Central memory CD8-positive, alpha-beta T cell (primary cell): ENCODE measurements around the gene OR56B4.

ENCODE experiments used
- ATAC-seq: fragments of 150-1000 bp; cut with Tn5 transposase; replicated peaks from 2 replicates; pipeline ENCODE4 v1.10.0; 2022; ENCODE audit warnings: mild to moderate bottlenecking, moderate FRiP score, moderate number of reproducible peaks; ENCODE audit not compliant: poor library complexity, severe bottlenecking; ENCODE audit errors: extremely low read depth
- DNase-seq, 2 donors: peaks; one replicate each; pipeline ENCODE4 v3.0.0; 2021; ENCODE audit warnings: low spot score in 2 of 2
- H3K27ac Mint-ChIP-seq: one replicate; pipeline ENCODE4 v1.8.0; 2022; ENCODE audit warnings: low read depth, mild to moderate bottlenecking, moderate library complexity, mixed read lengths
- H3K27me3 Mint-ChIP-seq: one replicate; pipeline ENCODE4 v1.8.0; 2022; ENCODE audit warnings: mixed read lengths
- H3K36me3 Mint-ChIP-seq: one replicate; pipeline ENCODE4 v1.8.0; 2022; ENCODE audit warnings: mild to moderate bottlenecking, moderate library complexity, mixed read lengths; ENCODE audit not compliant: insufficient read depth
- H3K4me1 Mint-ChIP-seq: one replicate; pipeline ENCODE4 v1.8.0; 2022; ENCODE audit warnings: mixed read lengths
- H3K4me3 Mint-ChIP-seq: one replicate; pipeline ENCODE4 v1.8.0; 2022; ENCODE audit warnings: mild to moderate bottlenecking, moderate library complexity, mixed read lengths
- H3K9me3 Mint-ChIP-seq: one replicate; pipeline ENCODE4 v1.8.0; 2022; ENCODE audit warnings: mixed read lengths

The OR56B4 gene

GRCh38 chr11:6156628-6157359, 49.3 kb downstream of the OR56B4 start:
- H3K4me3 Mint-ChIP-seq: no peak overlapping the region

More at GRCh38 chr11:6156628-6157359, 49.3 kb downstream of the OR56B4 start:
- Mint-ChIP-seq H3K27ac (no peak overlapping the region), H3K27me3 (peaks cover 14% of the 10 kb centered on the region), H3K4me1 (no peaks in the 10 kb centered on the region), H3K9me3 (no peaks in the 10 kb centered on the region), H3K36me3 (no peaks in the 10 kb centered on the region)
- ATAC-seq (no peak), DNase-seq (no peak)
